ENCODE measurements around the gene RNF11. TPM values are rescaled to one million over a fixed set of nuclear protein-coding genes. Genes with fewer than 3 reads are reported as not detected.

Gene RNF11
- total and polyA plus RNA-seq, 2 of the 8 experiments (the other 6 are each of a cell fraction or from before 2014, with no cell fraction given) = 49.6 to 54.2 TPM

GRCh38 chr1:51241119-51241518, 5.0 kb downstream of the RNF11 start (continued):
- TF ChIP-seq CHD7 (IDR thresholded peaks at IDR 0.05; ENCODE audit: insufficient replicate concordance, low read length) (no peak), SIRT6 (IDR thresholded peaks at IDR 0.05; ENCODE audit: low read length) (no peak), RAD21 (IDR thresholded peaks at IDR 0.05 in 1 of 2, conservative IDR thresholded peaks at IDR 0.05 in 1 of 2; ENCODE audit: low read depth in 2 of 2, low read length in 2 of 2) (no peak), POU5F1 (IDR thresholded peaks at IDR 0.05; ENCODE audit: low read depth, low read length) (no peak)
